GM12865 (cell line): ENCODE data around the gene STK32B.

Experiments used
- DNase-seq: peaks from one replicate; pipeline ENCODE4 v3.0.0; 2010; ENCODE audit warnings: low read depth
- H3K4me3 ChIP-seq: 2 replicates; pipeline ENCODE4 v1.5.1; 2011; ENCODE audit warnings: mild to moderate bottlenecking, low read depth, low read length, control low read depth
- TF ChIP-seq, protein P1 (sequence below): IDR thresholded peaks from 2 replicates; pipeline ENCODE4 v1.5.1; 2011; ENCODE audit warnings: low read length, control low read depth, low read depth, inconsistent platforms; ENCODE audit not compliant: insufficient read depth; ENCODE audit errors: missing control alignments

STK32B gene

DNA sequence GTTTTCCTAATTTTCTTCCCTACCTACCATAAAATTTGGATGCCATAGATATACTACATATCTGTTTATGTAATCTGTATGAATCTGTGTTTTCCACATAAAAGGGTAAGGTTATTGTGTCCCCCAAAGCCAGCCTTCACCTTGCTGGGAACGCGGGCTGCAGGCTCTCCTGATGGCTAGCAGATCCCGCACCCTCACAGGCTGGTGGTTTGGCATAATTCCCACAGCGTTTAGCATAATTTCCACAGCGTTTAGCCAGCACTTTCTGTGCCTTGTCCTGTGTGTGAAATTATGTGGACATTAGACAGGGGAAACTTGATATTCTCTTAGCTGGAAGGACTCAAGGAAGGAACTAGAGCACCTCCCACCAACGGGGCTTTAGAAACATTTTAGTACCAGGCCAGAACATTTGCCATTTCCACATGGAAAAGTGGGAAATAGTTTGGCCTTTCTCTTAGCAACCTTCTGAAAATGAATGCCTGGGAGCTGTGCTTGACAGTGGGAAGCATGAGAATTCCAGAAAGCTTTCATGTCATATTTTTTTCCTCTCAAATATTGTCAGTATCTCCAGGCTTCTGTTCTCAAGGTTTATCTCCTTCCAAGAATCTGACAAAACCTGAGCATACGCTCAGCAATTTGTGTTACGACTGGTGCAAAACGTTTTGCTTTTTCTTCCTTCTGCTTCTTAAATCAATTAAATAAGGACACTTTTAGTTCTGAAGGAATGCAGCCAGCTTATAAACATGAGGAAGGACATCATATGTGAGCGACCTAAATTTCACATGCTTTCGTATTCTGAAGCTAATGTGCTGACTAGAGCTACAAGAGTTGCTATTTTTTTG is 67.9 kb downstream of the STK32B start:
- H3K4me3 ChIP-seq = no peak overlapping the region
- TF ChIP-seq, protein P1, sequence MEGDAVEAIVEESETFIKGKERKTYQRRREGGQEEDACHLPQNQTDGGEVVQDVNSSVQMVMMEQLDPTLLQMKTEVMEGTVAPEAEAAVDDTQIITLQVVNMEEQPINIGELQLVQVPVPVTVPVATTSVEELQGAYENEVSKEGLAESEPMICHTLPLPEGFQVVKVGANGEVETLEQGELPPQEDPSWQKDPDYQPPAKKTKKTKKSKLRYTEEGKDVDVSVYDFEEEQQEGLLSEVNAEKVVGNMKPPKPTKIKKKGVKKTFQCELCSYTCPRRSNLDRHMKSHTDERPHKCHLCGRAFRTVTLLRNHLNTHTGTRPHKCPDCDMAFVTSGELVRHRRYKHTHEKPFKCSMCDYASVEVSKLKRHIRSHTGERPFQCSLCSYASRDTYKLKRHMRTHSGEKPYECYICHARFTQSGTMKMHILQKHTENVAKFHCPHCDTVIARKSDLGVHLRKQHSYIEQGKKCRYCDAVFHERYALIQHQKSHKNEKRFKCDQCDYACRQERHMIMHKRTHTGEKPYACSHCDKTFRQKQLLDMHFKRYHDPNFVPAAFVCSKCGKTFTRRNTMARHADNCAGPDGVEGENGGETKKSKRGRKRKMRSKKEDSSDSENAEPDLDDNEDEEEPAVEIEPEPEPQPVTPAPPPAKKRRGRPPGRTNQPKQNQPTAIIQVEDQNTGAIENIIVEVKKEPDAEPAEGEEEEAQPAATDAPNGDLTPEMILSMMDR = no peak
- DNase-seq = no peak

DNA sequence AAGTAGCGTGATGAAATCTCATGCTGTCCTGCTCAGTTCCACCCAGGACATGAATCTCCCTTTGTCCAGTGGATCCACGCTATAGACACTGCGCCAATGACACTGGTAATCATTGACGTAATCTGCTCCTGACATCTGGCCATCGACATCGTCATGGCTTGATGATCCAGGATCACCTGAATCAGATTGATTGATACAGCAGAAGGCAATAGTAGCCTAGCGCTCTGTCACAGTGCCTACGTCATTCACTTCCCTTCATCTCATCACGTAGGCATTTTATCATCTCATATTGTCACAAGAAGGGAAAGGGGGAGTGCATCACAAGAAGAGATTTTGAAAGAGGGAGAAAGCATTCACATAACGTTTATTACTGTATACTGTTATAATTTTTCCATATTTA is 68.8 kb downstream of the STK32B start:
- TF ChIP-seq, protein P1 = no peak
- no peak for DNase-seq
- H3K4me3 ChIP-seq = no peak overlapping the region

DNA sequence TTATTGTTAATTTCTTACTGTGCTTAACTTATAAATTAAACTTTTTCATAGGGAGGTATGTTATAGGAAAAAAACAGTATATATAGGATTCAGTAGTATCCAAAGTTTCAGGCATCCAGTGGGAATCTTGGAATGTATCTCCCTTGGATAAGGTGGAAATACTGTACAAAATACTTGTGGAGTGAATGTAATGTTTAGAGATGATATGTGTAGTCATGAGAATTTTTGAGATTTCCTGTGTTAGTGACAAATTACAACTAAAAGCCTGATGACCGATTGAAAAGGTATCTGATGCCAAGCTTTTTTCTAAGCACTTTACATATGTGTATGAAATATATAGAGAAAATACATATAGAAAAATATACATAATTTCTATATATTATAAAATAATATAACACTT is 69.2 kb downstream of the STK32B start:
- TF ChIP-seq, protein P1 = no peak
- H3K4me3 ChIP-seq = no peak overlapping the region

DNA sequence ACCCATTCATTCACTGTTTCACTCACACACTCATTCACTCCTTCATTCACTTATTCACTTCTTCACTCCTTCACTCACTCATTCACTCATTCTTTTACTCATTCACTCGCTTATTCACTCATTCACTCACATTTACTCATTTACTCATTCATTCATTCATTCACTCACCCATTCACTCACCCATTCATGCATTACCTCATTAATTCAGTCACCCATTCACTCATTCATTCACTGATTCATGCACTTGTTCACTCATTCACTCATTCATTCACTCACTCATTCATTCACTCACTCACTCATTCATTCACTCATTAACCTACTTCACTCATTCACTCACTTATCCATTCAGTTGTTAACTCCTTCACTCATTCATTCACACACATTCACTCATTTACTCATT is 70.8 kb downstream of the STK32B start:
- DNase-seq = no peak
- TF ChIP-seq, protein P1 = no peak
- no peak overlapping the region for H3K4me3 ChIP-seq

More for the DNA sequence above, 69.2 kb downstream of the STK32B start:
- no peak for DNase-seq

DNA sequence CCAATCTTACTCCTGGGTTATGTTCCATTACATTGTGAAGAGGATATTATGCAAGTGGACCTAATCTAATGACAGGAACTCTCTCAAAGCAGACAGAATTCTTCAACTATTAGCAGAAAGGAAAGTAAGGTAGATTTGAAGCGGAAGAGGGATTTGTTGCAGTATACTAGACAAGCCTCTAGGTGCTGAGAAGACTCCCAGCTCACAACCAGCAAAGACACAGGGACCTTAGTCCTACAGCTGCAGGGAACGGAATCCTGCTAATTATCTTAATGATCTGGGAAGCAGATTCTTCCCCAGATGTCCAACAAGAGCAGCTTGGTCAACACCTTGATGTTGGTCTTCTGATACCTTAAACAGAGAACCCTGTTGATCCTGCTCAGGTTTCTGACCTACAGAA is 73.6 kb downstream of the STK32B start:
- no peak overlapping the region for H3K4me3 ChIP-seq
- TF ChIP-seq, protein P1 = no peak

DNA sequence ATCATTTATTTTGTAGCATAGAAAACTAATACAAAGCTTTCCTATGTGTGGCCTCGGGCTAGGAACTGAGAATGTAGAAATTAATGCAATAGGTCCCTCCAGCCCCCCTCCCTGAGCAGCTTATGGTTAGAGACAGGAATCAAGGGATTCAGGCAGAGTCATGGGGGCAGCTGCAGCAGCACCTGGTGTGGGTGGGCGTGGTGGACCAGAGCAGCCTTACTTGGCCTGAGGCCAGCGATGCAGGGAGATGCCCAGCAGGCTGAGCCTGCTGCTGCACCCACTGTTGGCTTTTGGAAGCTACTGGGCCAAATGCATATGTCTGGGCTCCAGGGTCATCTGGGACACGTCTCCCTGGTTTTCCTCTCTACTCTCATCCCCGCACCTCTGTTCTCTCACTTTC is 74.0 kb downstream of the STK32B start:
- TF ChIP-seq, protein P1 = no peak
- DNase-seq = no peak
- no peak overlapping the region for H3K4me3 ChIP-seq

More for the DNA sequence above, 73.6 kb downstream of the STK32B start:
- DNase-seq = no peak

DNA sequence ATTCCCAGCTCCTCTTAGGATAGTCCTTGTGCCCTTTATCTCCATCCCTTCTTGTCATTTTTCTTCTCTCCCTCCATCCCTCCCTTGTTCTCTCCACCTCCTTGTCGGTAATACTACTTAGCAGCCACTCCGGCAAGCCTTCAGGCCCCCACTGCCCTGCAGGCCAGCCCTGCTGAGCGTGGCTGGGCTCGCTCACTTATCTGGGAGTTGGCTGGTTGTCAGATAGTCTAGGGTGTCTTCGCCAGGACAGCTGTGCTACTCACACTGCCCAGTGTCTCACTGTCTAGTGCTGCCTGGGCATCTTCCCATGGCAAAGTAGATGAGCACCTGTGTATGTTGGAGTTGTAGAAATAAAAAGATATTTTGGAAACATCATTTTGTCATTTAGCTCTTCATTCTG is 75.0 kb downstream of the STK32B start:
- TF ChIP-seq, protein P1 = no peak
- DNase-seq = no peak

More for the DNA sequence above, 75.0 kb downstream of the STK32B start:
- H3K4me3 ChIP-seq = no peak overlapping the region
